ENCODE results near the gene PANX2. TPM values are rescaled to one million over a fixed set of nuclear protein-coding genes. Genes with fewer than 3 reads are reported as not detected.

Gene PANX2
- total and polyA plus RNA-seq, 2 of the 13 experiments (the other 11 are each of a cell fraction or from before 2014, with no cell fraction given), result 0.15 to 1.1 TPM

DNA sequence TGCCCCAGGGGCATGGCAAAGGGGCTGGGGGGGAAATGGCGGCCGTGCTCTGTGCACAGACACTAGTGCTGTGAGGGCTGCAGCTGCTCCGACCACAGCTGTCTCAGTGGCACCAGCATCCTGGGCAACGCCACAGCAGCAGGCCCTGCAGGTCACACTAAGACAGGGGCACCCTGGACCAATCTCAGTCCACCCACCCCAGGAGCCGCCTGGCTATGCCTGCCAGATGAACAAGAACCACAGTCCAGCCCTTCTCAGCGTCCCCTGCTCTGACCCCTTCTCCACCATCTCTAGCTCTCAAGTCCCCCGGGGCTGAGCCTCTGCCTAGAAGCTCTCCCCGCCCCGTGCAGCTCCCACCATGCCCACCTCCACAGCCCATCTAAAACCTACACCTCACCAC lies 57.8 kb downstream of the PANX2 start:
- H3K36me3 ChIP-seq (replicated peaks in 1 of 2; ENCODE audit: control insufficient read depth in 1 of 2, insufficient read depth in 2 of 2, low read length in 2 of 2), result peaks cover 10 to 23% of the 10 kb centered on the region in 2 experiments; a peak in 4 of 5 replicates
- H3K9ac ChIP-seq (ENCODE audit: insufficient read depth, low read depth, low read length), result no peak overlapping the region
- H2AFZ ChIP-seq (ENCODE audit: low read length), result no peak overlapping the region
- H3K27me3 ChIP-seq (ENCODE audit: control insufficient read depth in 1 of 2, insufficient read depth in 2 of 2, low read length in 2 of 2), result no peaks in the 10 kb centered on the region
- ATAC-seq, result no peak
- H3K9me3 ChIP-seq (ENCODE audit: low read length), result no peaks in the 10 kb centered on the region
- ChIA-PET POLR2A (interaction anchor here (1.2 kb wide), 1 partner anchor 9 kb away, joined by 3 read pairs; no protein-coding TSS in a partner anchor), CTCF (ENCODE audit: low intra/inter-chr PET ratio, low total read pairs) (no interaction called here)
- no peaks in the 10 kb centered on the region for H4K20me1 ChIP-seq (ENCODE audit: insufficient read depth, low read length)
- DNase-seq (ENCODE audit: low spot score), result no peak
- in situ Hi-C loops (cut with HindIII; ENCODE audit: extremely low pct_ligation_motif_present, low pct_unique_long_range_greater_than_20kb) (no loop called here), intact Hi-C loops (cut with micrococcal nuclease; ENCODE audit: unreplicated experiment) (no loop called here)
- 98% methylated on average over 5 of the region's 9 CpGs for WGBS (ENCODE audit: low lambda C conversion rate)
- BruUV-seq (replicated peaks), result no TSS peak
- TF ChIP-seq ZNF10 (CRISPR knock-in tag; IDR thresholded peaks at IDR 0.05; ENCODE audit: borderline replicate concordance, low read depth) (no peak), AGO2 (optimal IDR thresholded peaks at IDR 0.05; ENCODE audit: low read depth, low read length) (peak; percentile 22), SIN3B (IDR thresholded peaks at IDR 0.05; ENCODE audit: low read length) (no peak)
- H3K79me2 ChIP-seq (ENCODE audit: insufficient read depth, low read length), result no peaks in the 10 kb centered on the region
- no peak overlapping the region for H3K27ac ChIP-seq (ENCODE audit: extremely low read length, insufficient read depth, low read length)
- peaks cover 11% of the 10 kb centered on the region for H3K4me1 ChIP-seq (ENCODE audit: insufficient read depth, low read length)
- no peak for FAIRE-seq
- H3K4me3 ChIP-seq (replicated peaks in 1 of 3; ENCODE audit: insufficient read depth in 1 of 3, low read depth in 2 of 3, low read length in 3 of 3), result no peak overlapping the region
- H3K4me2 ChIP-seq (ENCODE audit: low read depth, low read length), result no peak overlapping the region

DNA sequence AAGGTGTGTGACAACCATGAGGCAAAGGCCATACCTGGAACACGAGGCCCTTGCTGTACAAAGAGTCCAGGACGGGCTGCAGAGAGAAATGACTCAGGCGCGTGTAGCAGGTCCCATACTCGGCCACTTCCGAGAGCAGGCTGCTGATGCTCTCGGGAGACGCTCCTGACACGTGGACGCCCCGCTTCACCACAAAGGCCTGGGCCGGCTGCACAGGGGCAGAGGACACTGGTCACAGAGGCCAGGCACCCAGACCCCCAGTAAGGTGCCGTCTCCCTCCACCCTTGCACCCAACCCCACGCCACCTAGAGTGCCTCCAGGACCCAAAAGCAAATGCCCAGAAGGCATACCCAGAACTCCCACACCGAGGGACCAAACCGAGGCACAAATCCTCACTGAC lies 58.8 kb downstream of the PANX2 start:
- POLR2A ChIA-PET, result no interaction called here
- Histone ChIP-seq H3K9me3 (ENCODE audit: low read length) (no peaks in the 10 kb centered on the region), H3K4me2 (ENCODE audit: low read depth, low read length) (no peak overlapping the region), H3K79me2 (ENCODE audit: insufficient read depth, low read length) (no peaks in the 10 kb centered on the region), H3K4me3 (replicated peaks in 1 of 3; ENCODE audit: insufficient read depth in 1 of 3, low read depth in 2 of 3, low read length in 3 of 3) (no peak overlapping the region), H3K27ac (ENCODE audit: extremely low read length, insufficient read depth, low read length) (no peak overlapping the region), H3K4me1 (ENCODE audit: insufficient read depth, low read length) (peaks cover 11% of the 10 kb centered on the region), H3K27me3 (ENCODE audit: control insufficient read depth in 1 of 2, insufficient read depth in 2 of 2, low read length in 2 of 2) (no peaks in the 10 kb centered on the region), H3K9ac (ENCODE audit: insufficient read depth, low read depth, low read length) (no peak overlapping the region), H3K36me3 (replicated peaks in 1 of 2; ENCODE audit: control insufficient read depth in 1 of 2, insufficient read depth in 2 of 2, low read length in 2 of 2) (peaks cover 11 to 16% of the 10 kb centered on the region in 2 experiments; a peak in 3 of 5 replicates), H2AFZ (ENCODE audit: low read length) (no peak overlapping the region), H4K20me1 (ENCODE audit: insufficient read depth, low read length) (peaks cover 6% of the 10 kb centered on the region; the same call in 1 of the 2 replicates)
- no TSS peak for BruUV-seq (replicated peaks)
- CTCF ChIA-PET (ENCODE audit: low intra/inter-chr PET ratio, low total read pairs), result no interaction called here
- intact Hi-C loops (cut with micrococcal nuclease; ENCODE audit: unreplicated experiment), result no loop called here
- TF ChIP-seq, protein P1, sequence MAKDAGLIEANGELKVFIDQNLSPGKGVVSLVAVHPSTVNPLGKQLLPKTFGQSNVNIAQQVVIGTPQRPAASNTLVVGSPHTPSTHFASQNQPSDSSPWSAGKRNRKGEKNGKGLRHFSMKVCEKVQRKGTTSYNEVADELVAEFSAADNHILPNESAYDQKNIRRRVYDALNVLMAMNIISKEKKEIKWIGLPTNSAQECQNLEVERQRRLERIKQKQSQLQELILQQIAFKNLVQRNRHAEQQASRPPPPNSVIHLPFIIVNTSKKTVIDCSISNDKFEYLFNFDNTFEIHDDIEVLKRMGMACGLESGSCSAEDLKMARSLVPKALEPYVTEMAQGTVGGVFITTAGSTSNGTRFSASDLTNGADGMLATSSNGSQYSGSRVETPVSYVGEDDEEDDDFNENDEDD (CRISPR knock-in tag; IDR thresholded peaks at IDR 0.05; ENCODE audit: borderline replicate concordance), result no peak
- TF ChIP-seq ZFP62 (CRISPR knock-in tag; IDR thresholded peaks at IDR 0.05) (no peak), MIER2 (CRISPR knock-in tag; IDR thresholded peaks at IDR 0.05) (no peak), ARNTL (CRISPR knock-in tag; IDR thresholded peaks at IDR 0.05) (no peak), GTF2F1 (IDR thresholded peaks at IDR 0.05; ENCODE audit: low read length) (no peak), FOSL2 (CRISPR knock-in tag; IDR thresholded peaks at IDR 0.05) (no peak)
- FAIRE-seq (no peak), DNase-seq (ENCODE audit: low spot score) (no peak), ATAC-seq (no peak)
- in situ Hi-C loops (cut with HindIII; ENCODE audit: extremely low pct_ligation_motif_present, low pct_unique_long_range_greater_than_20kb), result no loop called here
- 98% methylated on average over 13 of the region's 16 CpGs for WGBS (ENCODE audit: low lambda C conversion rate)

Other genes starting within 250 kb of the PANX2 start
- gene PIM3, start 210.0 kb upstream of the PANX2 start, total RNA-seq (2016; rRNA removed; fragmentation: Illumina TruSeq; extraction: Trizol), result 18.2 and 31.2 TPM in 2 replicates
- 21.6 and 24.1 TPM in 2 replicates for gene PIM3, start 210.0 kb upstream of the PANX2 start, polyA plus RNA-seq (2011; rRNA removed)
- not detected in 2 replicates for gene IL17REL, start 158.0 kb upstream of the PANX2 start, total RNA-seq (2016; rRNA removed; fragmentation: Illumina TruSeq; extraction: Trizol)
- not detected in 2 replicates for gene IL17REL, start 158.0 kb upstream of the PANX2 start, polyA plus RNA-seq (2011; rRNA removed)
- not detected in 2 replicates for gene TTLL8, start 112.4 kb upstream of the PANX2 start, total RNA-seq (2016; rRNA removed; fragmentation: Illumina TruSeq; extraction: Trizol)
- not detected in 2 replicates for gene TTLL8, start 112.4 kb upstream of the PANX2 start, polyA plus RNA-seq (2011; rRNA removed)
- gene MLC1, start 85.3 kb upstream of the PANX2 start, total RNA-seq (2016; rRNA removed; fragmentation: Illumina TruSeq; extraction: Trizol), result not detected in 2 replicates
- gene MLC1, start 85.3 kb upstream of the PANX2 start, polyA plus RNA-seq (2011; rRNA removed), result not detected in 2 replicates
- 0.11 TPM in 1 of 2 replicates, not detected in the other for gene MOV10L1, start 80.7 kb upstream of the PANX2 start, total RNA-seq (2016; rRNA removed; fragmentation: Illumina TruSeq; extraction: Trizol)
- 0.12 and 0.31 TPM in 2 replicates for gene MOV10L1, start 80.7 kb upstream of the PANX2 start, polyA plus RNA-seq (2011; rRNA removed)
- 16.2 and 21.5 TPM in 2 replicates for gene TRABD, start 15.2 kb downstream of the PANX2 start, total RNA-seq (2016; rRNA removed; fragmentation: Illumina TruSeq; extraction: Trizol)
- 28.9 and 36.8 TPM in 2 replicates for gene TRABD, start 15.2 kb downstream of the PANX2 start, polyA plus RNA-seq (2011; rRNA removed)
- gene SELENOO, start 30.3 kb downstream of the PANX2 start, total RNA-seq (2016; rRNA removed; fragmentation: Illumina TruSeq; extraction: Trizol), result 12.5 and 19.0 TPM in 2 replicates
- gene SELENOO, start 30.3 kb downstream of the PANX2 start, polyA plus RNA-seq (2011; rRNA removed), result 14.4 and 18.7 TPM in 2 replicates
- 5.8 and 15.7 TPM in 2 replicates for gene TUBGCP6, start 74.3 kb downstream of the PANX2 start, total RNA-seq (2016; rRNA removed; fragmentation: Illumina TruSeq; extraction: Trizol)
- 14.6 and 23.7 TPM in 2 replicates for gene TUBGCP6, start 74.3 kb downstream of the PANX2 start, polyA plus RNA-seq (2011; rRNA removed)
- gene HDAC10, start 80.5 kb downstream of the PANX2 start, total RNA-seq (2016; rRNA removed; fragmentation: Illumina TruSeq; extraction: Trizol), result 4.0 and 13.9 TPM in 2 replicates
- 14.9 and 19.7 TPM in 2 replicates for gene HDAC10, start 80.5 kb downstream of the PANX2 start, polyA plus RNA-seq (2011; rRNA removed)
- 15.0 and 23.3 TPM in 2 replicates for gene MAPK12, start 91.0 kb downstream of the PANX2 start, total RNA-seq (2016; rRNA removed; fragmentation: Illumina TruSeq; extraction: Trizol)
- 22.2 and 22.8 TPM in 2 replicates for gene MAPK12, start 91.0 kb downstream of the PANX2 start, polyA plus RNA-seq (2011; rRNA removed)
- gene MAPK11, start 99.6 kb downstream of the PANX2 start, total RNA-seq (2016; rRNA removed; fragmentation: Illumina TruSeq; extraction: Trizol), result 0.15 TPM in 1 of 2 replicates, not detected in the other
- gene MAPK11, start 99.6 kb downstream of the PANX2 start, polyA plus RNA-seq (2011; rRNA removed), result 0.17 and 0.46 TPM in 2 replicates
- gene PLXNB2, start 136.9 kb downstream of the PANX2 start, total RNA-seq (2016; rRNA removed; fragmentation: Illumina TruSeq; extraction: Trizol), result 19.3 and 32.6 TPM in 2 replicates
- gene PLXNB2, start 136.9 kb downstream of the PANX2 start, polyA plus RNA-seq (2011; rRNA removed), result 68.9 and 79.4 TPM in 2 replicates
- gene DENND6B, start 156.3 kb downstream of the PANX2 start, total RNA-seq (2016; rRNA removed; fragmentation: Illumina TruSeq; extraction: Trizol), result 0.84 and 0.95 TPM in 2 replicates
- 3.8 and 4.2 TPM in 2 replicates for gene DENND6B, start 156.3 kb downstream of the PANX2 start, polyA plus RNA-seq (2011; rRNA removed)
- gene PPP6R2, start 172.6 kb downstream of the PANX2 start, total RNA-seq (2016; rRNA removed; fragmentation: Illumina TruSeq; extraction: Trizol), result 36.1 and 55.0 TPM in 2 replicates
- 102 and 112 TPM in 2 replicates for gene PPP6R2, start 172.6 kb downstream of the PANX2 start, polyA plus RNA-seq (2011; rRNA removed)

Measured in HepG2 (cell line).